Measurements from ENCODE around the gene ZFP69B. TPM values are rescaled to one million over a fixed set of nuclear protein-coding genes. Genes with fewer than 3 reads are reported as not detected.

Gene ZFP69B
- total and polyA plus RNA-seq, 2 of the 4 experiments (the other 2 are of a cell fraction), result 3.1 to 6.8 TPM

GRCh38 chr1:40422630-40423263 lies 27.5 kb upstream of the ZFP69B start:
- Histone ChIP-seq H3K56ac (ENCODE audit: extremely low read depth, insufficient read depth, low read length) (no peak overlapping the region), H4K20me1 (ENCODE audit: insufficient read depth, low read length) (no peaks in the 10 kb centered on the region), H3K9me3 (ENCODE audit: control insufficient read depth, insufficient read depth, low read length) (no peaks in the 10 kb centered on the region), H3K79me1 (ENCODE audit: low read depth in 1 of 2, low read length in 2 of 2) (peaks cover 8 to 12% of the 10 kb centered on the region in 2 experiments; a peak in 3 of 4 replicates), H3K36me3 (ENCODE audit: control insufficient read depth, insufficient read depth, low read length) (peaks cover 7% of the 10 kb centered on the region), H3K9ac (ENCODE audit: low read depth, low read length) (no peak overlapping the region), H4K5ac (ENCODE audit: low read depth, low read length) (no peak overlapping the region), H3K23ac (ENCODE audit: low read depth, low read length) (no peak overlapping the region), H3K4me2 (ENCODE audit: low read depth, low read length) (no peak overlapping the region), H4K91ac (ENCODE audit: insufficient read depth, low read depth, low read length) (no peak overlapping the region), H2AK9ac (replicated peaks; ENCODE audit: low read depth, low read length, poor library complexity) (no peak overlapping the region), H3K27ac (ENCODE audit: insufficient read depth, low read length) (no peak overlapping the region), H2BK5ac (ENCODE audit: low read depth, low read length, poor library complexity, severe bottlenecking) (no peak overlapping the region), H2AK5ac (ENCODE audit: low read depth, low read length) (no peak overlapping the region), H3K4ac (ENCODE audit: low read depth, low read length) (no peak overlapping the region), H3K27me3 (ENCODE audit: control insufficient read depth, insufficient read depth, low read length) (no peaks in the 10 kb centered on the region), H4K8ac (ENCODE audit: low read depth in 2 of 2, low read length in 2 of 2) (no peak overlapping the region), H3K4me1 (ENCODE audit: control insufficient read depth, insufficient read depth, low read length) (peaks cover 3% of the 10 kb centered on the region; the same call in 1 of the 2 replicates), H2BK15ac (ENCODE audit: low read depth, low read length) (no peak overlapping the region), H3K4me3 (ENCODE audit: insufficient read depth, low read depth, low read length) (no peak overlapping the region), H3K9me1 (ENCODE audit: insufficient read depth, low read length) (peaks cover 12% of the 10 kb centered on the region; the same call in 1 of the 2 replicates), H2AFZ (replicated peaks; ENCODE audit: low read length, poor library complexity) (no peak overlapping the region), H2BK120ac (ENCODE audit: low read depth, low read length) (no peak overlapping the region), H3K18ac (ENCODE audit: low read depth, low read length) (no peak overlapping the region), H3K14ac (replicated peaks; ENCODE audit: low read depth, low read length) (no peak overlapping the region), H2BK20ac (ENCODE audit: low read depth, low read length) (no peak overlapping the region)
- POLR2A ChIA-PET (ENCODE audit: unreplicated experiment), result no interaction called here
- CTCF ChIA-PET, result interaction anchor here (0.6 kb wide), 1 partner anchor 129 kb away, joined by 6 read pairs; no protein-coding TSS in a partner anchor
- WGBS, 2 experiments (ENCODE audit: extremely low coverage in 2 of 2, insufficient read length in 1 of 2), result no CpG with 5 or more reads among the region's 11 CpGs
- DNase-seq, result no peak
- BruUV-seq (replicated peaks), result no TSS peak
- no peak for TF ChIP-seq RCOR1 (IDR thresholded peaks at IDR 0.05; ENCODE audit: insufficient replicate concordance, low read length)
- TF ChIP-seq MAZ (IDR thresholded peaks at IDR 0.05; ENCODE audit: borderline replicate concordance, low read depth, low read length), result no peak
- TF ChIP-seq SMC3 (IDR thresholded peaks at IDR 0.05; ENCODE audit: low read depth, low read length), result no peak
- TF ChIP-seq, protein P1, sequence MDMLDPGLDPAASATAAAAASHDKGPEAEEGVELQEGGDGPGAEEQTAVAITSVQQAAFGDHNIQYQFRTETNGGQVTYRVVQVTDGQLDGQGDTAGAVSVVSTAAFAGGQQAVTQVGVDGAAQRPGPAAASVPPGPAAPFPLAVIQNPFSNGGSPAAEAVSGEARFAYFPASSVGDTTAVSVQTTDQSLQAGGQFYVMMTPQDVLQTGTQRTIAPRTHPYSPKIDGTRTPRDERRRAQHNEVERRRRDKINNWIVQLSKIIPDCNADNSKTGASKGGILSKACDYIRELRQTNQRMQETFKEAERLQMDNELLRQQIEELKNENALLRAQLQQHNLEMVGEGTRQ (IDR thresholded peaks at IDR 0.05; ENCODE audit: low read depth, low read length), result no peak
- TF ChIP-seq POLR2A (IDR thresholded peaks at IDR 0.05; ENCODE audit: low read depth, low read length), result no peak
- no peak for TF ChIP-seq RAD21 (IDR thresholded peaks at IDR 0.05; ENCODE audit: low read length)
- TF ChIP-seq, protein P2, sequence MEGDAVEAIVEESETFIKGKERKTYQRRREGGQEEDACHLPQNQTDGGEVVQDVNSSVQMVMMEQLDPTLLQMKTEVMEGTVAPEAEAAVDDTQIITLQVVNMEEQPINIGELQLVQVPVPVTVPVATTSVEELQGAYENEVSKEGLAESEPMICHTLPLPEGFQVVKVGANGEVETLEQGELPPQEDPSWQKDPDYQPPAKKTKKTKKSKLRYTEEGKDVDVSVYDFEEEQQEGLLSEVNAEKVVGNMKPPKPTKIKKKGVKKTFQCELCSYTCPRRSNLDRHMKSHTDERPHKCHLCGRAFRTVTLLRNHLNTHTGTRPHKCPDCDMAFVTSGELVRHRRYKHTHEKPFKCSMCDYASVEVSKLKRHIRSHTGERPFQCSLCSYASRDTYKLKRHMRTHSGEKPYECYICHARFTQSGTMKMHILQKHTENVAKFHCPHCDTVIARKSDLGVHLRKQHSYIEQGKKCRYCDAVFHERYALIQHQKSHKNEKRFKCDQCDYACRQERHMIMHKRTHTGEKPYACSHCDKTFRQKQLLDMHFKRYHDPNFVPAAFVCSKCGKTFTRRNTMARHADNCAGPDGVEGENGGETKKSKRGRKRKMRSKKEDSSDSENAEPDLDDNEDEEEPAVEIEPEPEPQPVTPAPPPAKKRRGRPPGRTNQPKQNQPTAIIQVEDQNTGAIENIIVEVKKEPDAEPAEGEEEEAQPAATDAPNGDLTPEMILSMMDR (conservative IDR thresholded peaks at IDR 0.05; ENCODE audit: low read depth, low read length), result no peak
- no peak for TF ChIP-seq MAFK (IDR thresholded peaks at IDR 0.05; ENCODE audit: low read depth, low read length)
- no peak for TF ChIP-seq CEBPB (IDR thresholded peaks at IDR 0.05; ENCODE audit: low read depth, low read length)
- TF ChIP-seq, protein P3, sequence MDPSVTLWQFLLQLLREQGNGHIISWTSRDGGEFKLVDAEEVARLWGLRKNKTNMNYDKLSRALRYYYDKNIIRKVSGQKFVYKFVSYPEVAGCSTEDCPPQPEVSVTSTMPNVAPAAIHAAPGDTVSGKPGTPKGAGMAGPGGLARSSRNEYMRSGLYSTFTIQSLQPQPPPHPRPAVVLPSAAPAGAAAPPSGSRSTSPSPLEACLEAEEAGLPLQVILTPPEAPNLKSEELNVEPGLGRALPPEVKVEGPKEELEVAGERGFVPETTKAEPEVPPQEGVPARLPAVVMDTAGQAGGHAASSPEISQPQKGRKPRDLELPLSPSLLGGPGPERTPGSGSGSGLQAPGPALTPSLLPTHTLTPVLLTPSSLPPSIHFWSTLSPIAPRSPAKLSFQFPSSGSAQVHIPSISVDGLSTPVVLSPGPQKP (IDR thresholded peaks at IDR 0.05; ENCODE audit: borderline replicate concordance, low read depth, low read length), result no peak
- no peak for TF ChIP-seq CHD1 (IDR thresholded peaks at IDR 0.05; ENCODE audit: low read depth, low read length)
- TF ChIP-seq BHLHE40 (IDR thresholded peaks at IDR 0.05; ENCODE audit: low read depth, low read length), result no peak
- no peak for TF ChIP-seq FOS (IDR thresholded peaks at IDR 0.05; ENCODE audit: low read depth, low read length)
- no peak for TF ChIP-seq MXI1 (IDR thresholded peaks at IDR 0.05; ENCODE audit: borderline replicate concordance, low read depth, low read length)
- no peak for TF ChIP-seq RFX5 (IDR thresholded peaks at IDR 0.05; ENCODE audit: low read depth, low read length)
- dilution Hi-C loops (cut with HindIII; ENCODE audit: low sequenced_read_pairs, unreplicated experiment), result no loop called here
- intact Hi-C loops (cut with micrococcal nuclease), result no loop called here
- no peak for ATAC-seq (ENCODE audit: low read depth)
- in situ Hi-C loops (cut with MboI; ENCODE audit: low sequenced_read_pairs), result no loop called here
